ENCODE results near the gene CFAP90. TPM values are rescaled to one million over a fixed set of nuclear protein-coding genes. Genes with fewer than 3 reads are reported as not detected.

Gene CFAP90
- total RNA-seq, 4 donors from 2014 or later, result not detected

DNA sequence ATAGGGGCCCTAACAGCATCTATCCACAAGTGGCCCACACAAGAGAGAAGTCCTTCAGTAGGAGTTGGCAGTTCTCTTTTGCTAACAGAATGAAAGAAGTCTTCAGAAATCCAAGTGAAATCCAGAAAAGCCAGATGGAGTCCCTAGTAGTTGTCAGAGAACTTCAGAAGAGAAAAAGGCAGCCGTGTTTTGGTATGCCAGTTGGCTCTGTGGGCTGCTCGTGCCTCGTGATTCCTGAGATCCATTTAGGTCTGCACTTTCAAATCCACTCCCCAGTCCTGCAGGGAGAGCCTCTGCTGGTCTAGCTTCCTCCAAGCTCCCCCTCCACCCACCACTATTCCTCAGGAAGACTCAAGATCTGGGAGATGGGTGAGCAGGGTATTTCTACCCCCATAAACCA is 69.0 kb downstream of the CFAP90 start:
- no peak for TF ChIP-seq POLR2A (IDR thresholded peaks at IDR 0.05)
- TF ChIP-seq, protein P1, sequence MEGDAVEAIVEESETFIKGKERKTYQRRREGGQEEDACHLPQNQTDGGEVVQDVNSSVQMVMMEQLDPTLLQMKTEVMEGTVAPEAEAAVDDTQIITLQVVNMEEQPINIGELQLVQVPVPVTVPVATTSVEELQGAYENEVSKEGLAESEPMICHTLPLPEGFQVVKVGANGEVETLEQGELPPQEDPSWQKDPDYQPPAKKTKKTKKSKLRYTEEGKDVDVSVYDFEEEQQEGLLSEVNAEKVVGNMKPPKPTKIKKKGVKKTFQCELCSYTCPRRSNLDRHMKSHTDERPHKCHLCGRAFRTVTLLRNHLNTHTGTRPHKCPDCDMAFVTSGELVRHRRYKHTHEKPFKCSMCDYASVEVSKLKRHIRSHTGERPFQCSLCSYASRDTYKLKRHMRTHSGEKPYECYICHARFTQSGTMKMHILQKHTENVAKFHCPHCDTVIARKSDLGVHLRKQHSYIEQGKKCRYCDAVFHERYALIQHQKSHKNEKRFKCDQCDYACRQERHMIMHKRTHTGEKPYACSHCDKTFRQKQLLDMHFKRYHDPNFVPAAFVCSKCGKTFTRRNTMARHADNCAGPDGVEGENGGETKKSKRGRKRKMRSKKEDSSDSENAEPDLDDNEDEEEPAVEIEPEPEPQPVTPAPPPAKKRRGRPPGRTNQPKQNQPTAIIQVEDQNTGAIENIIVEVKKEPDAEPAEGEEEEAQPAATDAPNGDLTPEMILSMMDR (IDR thresholded peaks at IDR 0.05), result no peak
- no peak overlapping the region for H3K4me3 ChIP-seq
- no peaks in the 10 kb centered on the region for H3K27me3 ChIP-seq
- no peaks in the 10 kb centered on the region for H3K9me3 ChIP-seq
- H3K36me3 ChIP-seq, result no peaks in the 10 kb centered on the region
- DNase-seq, result no peak
- no peaks in the 10 kb centered on the region for H3K4me1 ChIP-seq
- no peak overlapping the region for H3K27ac ChIP-seq

Other genes with a start within 250 kb of the CFAP90 start
- 10 to 100 TPM; 10.0 to 17.0 (median 14.1) TPM for gene FASTKD3, start 17.9 kb upstream of the CFAP90 start, total RNA-seq
- 10 to 100 TPM; 45.7 to 82.1 (median 71.7) TPM for gene MTRR, start 18.0 kb upstream of the CFAP90 start, total RNA-seq

Measured in Peyer's patch (tissue), 4 donors.